K562 (cell line): ENCODE measurements around the gene LETM1.

ENCODE experiments used
- ARHGAP35 ChIP-seq: fragments of 450-650 bp; IDR thresholded peaks from 2 replicates; pipeline ENCODE4 v1.6.1; 2018; ENCODE audit not compliant: partially characterized antibody
- SRF ChIP-seq, 2 experiments: fragments of 250-450, 450-650 bp in 1 of 2; sonication (Bioruptor Pico) in 1 of 2; sonication (generic) in 1 of 2; formaldehyde crosslinking; IDR thresholded peaks; 2 replicates each; pipeline versions ENCODE4 v1.5.0 to v1.5.1; 2020 to 2022; ENCODE audit warnings: mild to moderate bottlenecking in 1 of 2, missing genetic modification reagents in 1 of 2

DNA sequence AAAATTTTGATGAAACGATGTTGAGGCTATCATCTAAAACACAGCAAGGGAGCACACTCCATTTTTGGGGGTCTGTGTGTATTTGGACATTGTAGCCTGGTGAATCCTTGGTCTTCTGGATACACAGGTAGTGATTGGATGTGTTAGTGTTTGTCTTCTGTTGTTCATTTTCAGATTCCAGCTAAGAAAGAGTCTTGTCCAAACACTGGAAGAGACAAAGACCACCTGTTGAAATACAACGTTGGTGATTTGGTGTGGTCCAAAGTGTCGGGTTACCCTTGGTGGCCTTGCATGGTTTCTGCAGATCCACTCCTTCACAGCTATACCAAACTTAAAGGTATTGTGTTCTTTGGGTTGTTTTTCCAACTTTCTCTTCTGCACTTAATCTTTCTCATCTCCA lies 48.1 kb upstream of the LETM1 start:
- TF ChIP-seq SRF (CRISPR knock-in tag; IDR thresholded peaks at IDR 0.05) (no peak), ARHGAP35 (no peak)
